Measurements from ENCODE around the gene PRKCA.

- no peak for TF ChIP-seq POLR2A (IDR thresholded peaks at IDR 0.05; ENCODE audit: low read length)
- TF ChIP-seq GATA1 (IDR thresholded peaks at IDR 0.05; ENCODE audit: low read depth, low read length), result no peak
These were observed 308.1 kb downstream of the PRKCA start for GRCh38 chr17:66610361-66611133.

Data from erythroblast (primary cell).